ENCODE measurements around the gene RAB40C.

The RAB40C gene

DNA sequence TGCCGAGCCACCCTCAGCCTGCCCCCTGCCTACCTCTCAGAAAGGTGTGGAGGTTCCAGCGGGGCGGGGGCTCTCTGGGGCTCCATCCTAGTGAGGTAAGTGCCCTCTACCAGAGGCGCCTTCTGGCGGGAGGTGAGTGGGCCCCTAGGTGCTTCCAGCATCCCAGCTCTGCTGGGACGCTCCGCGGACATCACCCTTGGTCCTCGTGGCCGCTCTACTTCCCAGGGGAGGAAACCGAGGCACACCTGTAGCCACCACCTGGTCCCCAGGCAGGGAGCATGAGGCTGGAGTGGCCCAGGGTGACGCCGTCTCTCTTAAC is 53.1 kb downstream of the RAB40C start:
- TF ChIP-seq SIN3A (IDR thresholded peaks at IDR 0.05; ENCODE audit: borderline replicate concordance, insufficient read depth, low read length) (no peak), TAF1 (IDR thresholded peaks at IDR 0.05; ENCODE audit: borderline replicate concordance, insufficient read depth, low read length) (no peak), POLR2AphosphoS5 (IDR thresholded peaks at IDR 0.05; ENCODE audit: low read depth, low read length) (no peak), FOXP2 (optimal IDR thresholded peaks at IDR 0.05; ENCODE audit: borderline replicate concordance, extremely low read depth, extremely low read length, insufficient read depth) (no peak)
- TF ChIP-seq, protein P1, sequence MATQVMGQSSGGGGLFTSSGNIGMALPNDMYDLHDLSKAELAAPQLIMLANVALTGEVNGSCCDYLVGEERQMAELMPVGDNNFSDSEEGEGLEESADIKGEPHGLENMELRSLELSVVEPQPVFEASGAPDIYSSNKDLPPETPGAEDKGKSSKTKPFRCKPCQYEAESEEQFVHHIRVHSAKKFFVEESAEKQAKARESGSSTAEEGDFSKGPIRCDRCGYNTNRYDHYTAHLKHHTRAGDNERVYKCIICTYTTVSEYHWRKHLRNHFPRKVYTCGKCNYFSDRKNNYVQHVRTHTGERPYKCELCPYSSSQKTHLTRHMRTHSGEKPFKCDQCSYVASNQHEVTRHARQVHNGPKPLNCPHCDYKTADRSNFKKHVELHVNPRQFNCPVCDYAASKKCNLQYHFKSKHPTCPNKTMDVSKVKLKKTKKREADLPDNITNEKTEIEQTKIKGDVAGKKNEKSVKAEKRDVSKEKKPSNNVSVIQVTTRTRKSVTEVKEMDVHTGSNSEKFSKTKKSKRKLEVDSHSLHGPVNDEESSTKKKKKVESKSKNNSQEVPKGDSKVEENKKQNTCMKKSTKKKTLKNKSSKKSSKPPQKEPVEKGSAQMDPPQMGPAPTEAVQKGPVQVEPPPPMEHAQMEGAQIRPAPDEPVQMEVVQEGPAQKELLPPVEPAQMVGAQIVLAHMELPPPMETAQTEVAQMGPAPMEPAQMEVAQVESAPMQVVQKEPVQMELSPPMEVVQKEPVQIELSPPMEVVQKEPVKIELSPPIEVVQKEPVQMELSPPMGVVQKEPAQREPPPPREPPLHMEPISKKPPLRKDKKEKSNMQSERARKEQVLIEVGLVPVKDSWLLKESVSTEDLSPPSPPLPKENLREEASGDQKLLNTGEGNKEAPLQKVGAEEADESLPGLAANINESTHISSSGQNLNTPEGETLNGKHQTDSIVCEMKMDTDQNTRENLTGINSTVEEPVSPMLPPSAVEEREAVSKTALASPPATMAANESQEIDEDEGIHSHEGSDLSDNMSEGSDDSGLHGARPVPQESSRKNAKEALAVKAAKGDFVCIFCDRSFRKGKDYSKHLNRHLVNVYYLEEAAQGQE (IDR thresholded peaks at IDR 0.05; ENCODE audit: insufficient read depth in 1 of 2, low read depth in 2 of 2, low read length in 2 of 2): no peak

DNA sequence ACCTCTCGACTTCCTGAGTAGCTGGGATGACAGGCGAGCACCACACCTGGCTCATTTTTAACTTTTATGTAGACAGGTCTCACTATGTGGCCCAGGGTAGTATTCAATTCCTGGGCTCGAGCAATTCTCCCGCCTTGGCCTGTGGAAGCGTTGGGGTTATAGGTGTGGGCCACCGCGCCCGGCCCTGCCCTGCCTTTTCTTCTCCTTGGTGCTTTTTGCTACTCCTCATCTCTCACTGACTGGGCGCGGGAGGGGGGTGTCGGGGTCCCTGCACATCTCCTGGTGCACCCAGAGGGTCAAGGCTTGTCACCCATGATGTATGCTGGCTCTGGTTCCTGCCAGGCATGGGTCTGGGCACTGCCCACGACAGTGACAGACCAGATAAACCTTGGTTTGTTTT is 54.7 kb downstream of the RAB40C start:
- TF ChIP-seq SIN3A (IDR thresholded peaks at IDR 0.05; ENCODE audit: borderline replicate concordance, insufficient read depth, low read length): no peak
- TF ChIP-seq POLR2AphosphoS5 (IDR thresholded peaks at IDR 0.05; ENCODE audit: low read depth, low read length): no peak

DNA sequence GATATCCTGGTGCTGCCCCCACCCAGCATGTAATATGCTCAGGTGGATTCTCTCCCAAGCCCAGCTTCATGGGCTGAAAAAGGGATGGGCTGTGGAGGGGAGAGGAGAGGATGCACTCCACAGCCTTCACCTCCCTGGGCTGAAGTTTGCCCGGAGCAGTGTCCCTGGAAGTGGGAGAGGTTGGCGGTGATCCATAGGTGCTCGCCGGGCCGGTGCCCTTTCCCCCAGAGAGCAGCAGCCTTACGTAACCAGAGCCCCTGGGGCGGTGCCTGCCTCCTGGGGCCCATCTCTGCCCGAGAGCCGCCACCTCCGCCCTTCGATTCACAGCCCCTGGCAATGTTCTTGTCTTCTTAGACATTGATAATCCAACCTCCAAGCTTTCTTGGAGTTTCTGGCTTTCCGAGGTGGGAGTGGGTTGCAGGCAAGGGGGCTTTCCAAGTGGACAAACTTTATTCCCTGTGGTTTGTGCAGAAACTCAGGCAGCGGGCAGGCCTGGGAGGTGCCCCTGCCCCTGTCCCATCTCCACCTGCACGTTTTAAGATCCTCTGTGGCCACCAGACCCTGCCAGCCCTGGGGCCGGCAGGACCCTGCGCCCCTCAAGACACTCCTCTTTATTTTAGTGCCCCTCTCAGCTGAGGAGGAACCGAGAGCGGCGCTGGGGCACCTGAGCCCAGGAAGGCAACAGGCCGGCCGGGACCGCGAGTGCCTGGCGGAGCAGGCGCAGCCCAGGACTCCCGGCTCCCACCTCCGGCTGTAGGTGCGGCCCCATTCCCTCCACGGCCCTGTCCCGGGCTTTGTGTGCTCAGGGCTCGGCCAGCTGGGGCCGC is 56.2 kb downstream of the RAB40C start:
- TF ChIP-seq SIN3A (IDR thresholded peaks at IDR 0.05; ENCODE audit: borderline replicate concordance, insufficient read depth, low read length) (no peak), TAF1 (IDR thresholded peaks at IDR 0.05; ENCODE audit: borderline replicate concordance, insufficient read depth, low read length) (no peak), FOXP2 (optimal IDR thresholded peaks at IDR 0.05; ENCODE audit: borderline replicate concordance, extremely low read depth, extremely low read length, insufficient read depth) (no peak)

DNA sequence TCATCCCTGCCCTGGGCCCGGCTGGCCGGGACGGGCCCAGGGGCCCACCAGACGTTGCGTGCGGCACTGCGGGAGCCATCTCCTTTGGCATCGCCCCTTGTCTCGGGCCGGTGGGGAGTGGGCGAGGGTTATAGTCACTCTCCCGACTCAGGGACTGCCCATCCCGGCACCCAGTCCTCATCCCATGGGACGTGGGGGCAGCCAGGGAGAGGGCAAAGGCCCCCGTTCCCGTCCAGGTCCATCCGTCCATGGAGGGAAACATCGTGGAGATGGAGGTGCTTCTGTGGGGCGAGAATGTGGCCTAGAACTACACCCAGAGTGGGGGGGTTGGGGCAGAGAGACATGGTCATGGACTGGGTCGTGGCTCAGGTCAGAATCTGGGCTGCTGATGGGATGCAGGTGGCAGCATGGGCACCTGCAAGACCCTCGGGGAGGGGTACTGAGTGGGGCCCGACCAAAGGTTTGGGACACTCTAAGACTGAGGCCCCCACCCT is 56.9 kb downstream of the RAB40C start:
- TF ChIP-seq TAF1 (IDR thresholded peaks at IDR 0.05; ENCODE audit: borderline replicate concordance, insufficient read depth, low read length): no peak
- no peak for TF ChIP-seq POLR2AphosphoS5 (IDR thresholded peaks at IDR 0.05; ENCODE audit: low read depth, low read length)
- TF ChIP-seq, protein P1 (IDR thresholded peaks at IDR 0.05; ENCODE audit: insufficient read depth in 1 of 2, low read depth in 2 of 2, low read length in 2 of 2): no peak
- TF ChIP-seq SIN3A (IDR thresholded peaks at IDR 0.05; ENCODE audit: borderline replicate concordance, insufficient read depth, low read length): no peak
- no peak for TF ChIP-seq FOXP2 (optimal IDR thresholded peaks at IDR 0.05; ENCODE audit: borderline replicate concordance, extremely low read depth, extremely low read length, insufficient read depth)

DNA sequence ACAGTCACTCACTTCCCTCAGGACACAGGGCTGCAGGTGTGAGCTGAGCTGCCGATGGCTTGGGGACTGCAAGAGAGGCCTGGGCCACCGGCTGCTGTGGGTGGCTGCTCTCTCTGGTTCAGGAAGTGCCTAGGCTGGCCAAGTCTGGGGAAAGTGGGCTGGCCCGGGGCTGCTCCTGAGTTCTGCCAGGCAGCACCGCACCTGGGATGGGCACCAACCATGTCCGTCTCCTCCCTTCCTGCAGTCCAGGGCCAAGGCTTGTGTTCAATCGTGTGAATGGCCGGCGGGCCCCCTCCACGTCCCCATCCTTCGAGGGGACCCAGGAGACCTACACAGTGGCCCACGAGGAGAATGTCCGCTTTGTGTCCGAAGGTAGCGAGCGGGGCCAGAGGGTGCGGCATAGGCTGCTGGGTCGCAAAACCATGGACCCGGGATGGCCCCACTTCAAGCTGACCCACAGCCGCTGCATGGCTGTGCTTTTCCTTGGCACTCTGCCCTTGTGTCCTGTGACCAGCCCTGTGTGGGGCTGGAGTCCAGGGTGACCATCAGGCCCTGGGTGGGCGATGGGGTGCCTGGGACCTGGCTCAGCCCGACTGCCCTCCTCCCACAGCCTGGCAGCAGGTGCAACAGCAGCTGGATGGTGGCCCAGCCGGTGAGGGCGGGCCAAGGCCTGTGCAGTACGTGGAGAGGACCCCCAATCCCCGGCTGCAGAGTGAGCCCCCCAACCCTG is 57.5 kb downstream of the RAB40C start:
- no peak for TF ChIP-seq SIN3A (IDR thresholded peaks at IDR 0.05; ENCODE audit: borderline replicate concordance, insufficient read depth, low read length)
- TF ChIP-seq FOXP2 (optimal IDR thresholded peaks at IDR 0.05; ENCODE audit: borderline replicate concordance, extremely low read depth, extremely low read length, insufficient read depth): no peak
- TF ChIP-seq, protein P1 (IDR thresholded peaks at IDR 0.05; ENCODE audit: insufficient read depth in 1 of 2, low read depth in 2 of 2, low read length in 2 of 2): no peak
- no peak for TF ChIP-seq TAF1 (IDR thresholded peaks at IDR 0.05; ENCODE audit: borderline replicate concordance, insufficient read depth, low read length)
- no peak for TF ChIP-seq POLR2AphosphoS5 (IDR thresholded peaks at IDR 0.05; ENCODE audit: low read depth, low read length)
